ENCODE data around the gene MAGEF1. TPM values are rescaled to one million over a fixed set of nuclear protein-coding genes. Genes with fewer than 3 reads are reported as not detected.

Gene MAGEF1
- total RNA-seq, 2 experiments from 2014 or later = 5.3 to 5.8 TPM

DNA sequence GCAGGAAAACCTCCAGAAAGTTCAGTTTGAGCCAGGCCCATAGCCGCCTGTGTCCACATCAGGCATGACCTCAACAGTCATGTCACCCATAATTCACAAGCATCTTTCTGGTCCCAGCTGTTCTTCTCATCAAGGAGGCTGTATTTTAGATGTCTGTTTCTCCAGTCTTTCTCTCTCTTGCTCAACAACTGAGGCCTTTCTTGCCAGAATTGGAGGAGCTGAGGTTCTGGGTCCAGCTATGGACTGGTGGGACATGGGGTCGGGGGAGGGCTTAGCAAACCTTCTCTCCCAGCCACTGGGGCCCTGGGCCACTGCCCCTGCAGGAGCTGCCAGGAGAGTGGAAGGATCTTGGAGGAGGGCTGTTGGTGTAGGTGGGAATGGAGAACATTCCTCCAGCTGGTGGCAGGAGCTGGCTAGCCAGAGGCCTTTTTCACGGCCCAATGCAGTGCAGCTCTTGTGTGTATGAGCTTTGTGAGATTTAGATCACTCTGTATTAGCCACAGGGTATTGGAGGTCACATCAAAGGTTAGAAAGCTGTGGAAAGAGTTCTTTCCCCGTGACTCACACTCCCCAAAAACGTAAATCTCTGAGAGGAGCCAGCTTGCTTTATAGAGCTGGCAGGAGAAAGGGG, 23.5 kb downstream of the MAGEF1 start:
- Mint-ChIP-seq H3K4me3 (no peak overlapping the region), H3K27ac (no peak overlapping the region), H3K4me1 (no peaks in the 10 kb centered on the region), H3K9me3 (no peaks in the 10 kb centered on the region), H3K36me3 (ENCODE audit: low read depth) (no peaks in the 10 kb centered on the region), H3K27me3 (peaks cover 10% of the 10 kb centered on the region)
- no peak for DNase-seq
- ChIA-PET CTCF (no interaction called here), POLR2A (no interaction called here)

- POLR2A ChIA-PET = no interaction called here
- no peak overlapping the region for H3K27ac Mint-ChIP-seq
- CTCF ChIA-PET = no interaction called here
Measured at GRCh38 chr3:184687363-184688015, 24.4 kb downstream of the MAGEF1 start.

GRCh38 chr3:184685646-184686045, 26.2 kb downstream of the MAGEF1 start:
- Mint-ChIP-seq H3K27ac (no peak overlapping the region), H3K4me1 (no peaks in the 10 kb centered on the region), H3K27me3 (peaks cover 12% of the 10 kb centered on the region), H3K9me3 (no peaks in the 10 kb centered on the region), H3K36me3 (ENCODE audit: low read depth) (no peaks in the 10 kb centered on the region), H3K4me3 (no peak overlapping the region)
- ChIA-PET CTCF (no interaction called here), POLR2A (no interaction called here)
- no peak for DNase-seq

More at GRCh38 chr3:184687363-184688015, 24.4 kb downstream of the MAGEF1 start:
- Mint-ChIP-seq H3K4me1 (no peaks in the 10 kb centered on the region), H3K36me3 (ENCODE audit: low read depth) (no peaks in the 10 kb centered on the region), H3K4me3 (no peak overlapping the region), H3K27me3 (peaks cover 10% of the 10 kb centered on the region), H3K9me3 (no peaks in the 10 kb centered on the region)
- no peak for DNase-seq

DNA sequence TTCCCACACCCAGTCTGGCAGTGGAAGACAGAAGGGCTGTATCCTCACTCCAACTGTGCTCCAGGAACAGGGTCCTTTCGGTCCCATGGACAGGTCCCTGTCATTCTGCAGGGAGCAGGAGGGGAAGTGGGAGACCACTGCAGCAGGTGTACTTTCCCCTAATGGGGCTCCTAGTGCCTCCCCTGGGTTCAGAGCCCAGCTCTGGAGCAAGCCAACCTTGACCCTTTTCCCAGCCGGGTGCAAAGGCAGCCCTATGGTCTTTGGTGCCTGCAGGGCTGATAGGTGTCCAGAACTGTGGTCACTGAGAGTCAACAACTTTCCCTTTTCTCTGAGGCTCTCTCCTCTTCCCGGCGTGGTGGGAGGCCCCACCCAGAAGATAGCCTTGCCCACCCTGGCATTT, 26.8 kb downstream of the MAGEF1 start:
- H3K27me3 Mint-ChIP-seq = peaks cover 12% of the 10 kb centered on the region
- ChIA-PET CTCF (no interaction called here), POLR2A (no interaction called here)
- no peak overlapping the region for H3K4me3 Mint-ChIP-seq
- no peaks in the 10 kb centered on the region for H3K9me3 Mint-ChIP-seq
- no peaks in the 10 kb centered on the region for H3K36me3 Mint-ChIP-seq (ENCODE audit: low read depth)
- H3K27ac Mint-ChIP-seq = no peak overlapping the region
- no peak for DNase-seq
- H3K4me1 Mint-ChIP-seq = no peaks in the 10 kb centered on the region

DNA sequence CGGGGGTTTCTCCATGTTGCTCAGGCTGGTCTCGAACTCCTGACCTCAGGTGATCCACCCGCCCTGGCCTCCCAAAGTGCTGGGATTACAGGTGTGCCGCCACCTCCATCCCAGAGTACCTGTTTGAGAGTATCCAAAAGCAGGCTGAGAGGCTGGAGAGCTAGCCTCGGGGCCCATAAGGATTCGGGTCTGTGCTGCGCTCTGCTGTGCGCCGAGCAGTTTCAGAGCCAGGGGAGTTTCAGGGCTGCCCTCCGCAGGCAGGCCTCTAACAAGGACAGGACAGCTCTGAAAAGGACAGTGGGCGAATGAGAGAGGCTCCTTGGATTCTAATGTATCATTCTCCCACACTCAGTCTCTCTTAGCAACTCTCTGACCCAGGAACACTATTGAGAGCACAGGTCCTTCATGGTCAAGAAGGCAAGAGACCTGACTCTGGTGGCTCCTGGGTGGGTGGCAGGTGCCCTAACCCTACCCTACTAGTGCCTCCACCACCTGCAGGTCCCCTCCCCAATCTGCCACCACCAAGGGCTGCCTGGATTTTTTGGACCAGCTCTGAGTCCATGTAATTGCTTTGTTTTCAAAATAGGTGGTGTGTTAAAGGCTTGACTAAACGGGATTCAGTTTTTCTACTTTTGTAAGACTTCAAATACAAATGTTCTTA, 27.8 kb downstream of the MAGEF1 start:
- Mint-ChIP-seq H3K4me1 (no peaks in the 10 kb centered on the region), H3K27me3 (peaks cover 10% of the 10 kb centered on the region), H3K36me3 (ENCODE audit: low read depth) (no peaks in the 10 kb centered on the region), H3K27ac (no peak overlapping the region), H3K4me3 (no peak overlapping the region), H3K9me3 (no peaks in the 10 kb centered on the region)
- ChIA-PET POLR2A (no interaction called here), CTCF (no interaction called here)
- no peak for DNase-seq

GRCh38 chr3:184683234-184683633, 28.6 kb downstream of the MAGEF1 start:
- H3K4me1 Mint-ChIP-seq = no peaks in the 10 kb centered on the region
- POLR2A ChIA-PET = no interaction called here

DNA sequence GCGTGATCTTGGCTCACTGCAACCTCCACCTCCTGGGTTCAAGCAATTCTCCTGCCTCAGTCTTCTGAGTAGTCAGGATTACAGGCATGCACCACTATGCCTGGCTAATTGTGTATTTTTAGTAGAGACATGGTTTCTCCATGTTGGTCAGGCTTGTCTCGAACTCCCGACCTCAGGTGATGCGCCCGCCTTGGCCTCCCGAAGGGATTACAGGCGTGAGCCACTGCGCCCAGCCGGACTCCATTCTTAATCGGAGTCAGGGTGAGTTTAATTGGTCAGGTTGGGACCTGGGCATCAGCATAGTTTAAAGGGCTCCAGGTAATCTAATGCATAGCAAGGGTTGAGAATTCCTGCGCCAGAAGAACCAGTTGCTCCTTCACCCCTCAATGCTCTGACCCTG, 29.2 kb downstream of the MAGEF1 start:
- ChIA-PET CTCF (no interaction called here), POLR2A (no interaction called here)
- Mint-ChIP-seq H3K36me3 (ENCODE audit: low read depth) (no peaks in the 10 kb centered on the region), H3K27me3 (peaks cover 4% of the 10 kb centered on the region), H3K4me3 (no peak overlapping the region), H3K4me1 (no peaks in the 10 kb centered on the region), H3K9me3 (no peaks in the 10 kb centered on the region), H3K27ac (no peak overlapping the region)
- no peak for DNase-seq

More at GRCh38 chr3:184683234-184683633, 28.6 kb downstream of the MAGEF1 start:
- no peak for DNase-seq
- CTCF ChIA-PET = no interaction called here
- peaks cover 4% of the 10 kb centered on the region for H3K27me3 Mint-ChIP-seq
- no peaks in the 10 kb centered on the region for H3K36me3 Mint-ChIP-seq (ENCODE audit: low read depth)
- H3K9me3 Mint-ChIP-seq = no peaks in the 10 kb centered on the region
- no peak overlapping the region for H3K27ac Mint-ChIP-seq
- no peak overlapping the region for H3K4me3 Mint-ChIP-seq

DNA sequence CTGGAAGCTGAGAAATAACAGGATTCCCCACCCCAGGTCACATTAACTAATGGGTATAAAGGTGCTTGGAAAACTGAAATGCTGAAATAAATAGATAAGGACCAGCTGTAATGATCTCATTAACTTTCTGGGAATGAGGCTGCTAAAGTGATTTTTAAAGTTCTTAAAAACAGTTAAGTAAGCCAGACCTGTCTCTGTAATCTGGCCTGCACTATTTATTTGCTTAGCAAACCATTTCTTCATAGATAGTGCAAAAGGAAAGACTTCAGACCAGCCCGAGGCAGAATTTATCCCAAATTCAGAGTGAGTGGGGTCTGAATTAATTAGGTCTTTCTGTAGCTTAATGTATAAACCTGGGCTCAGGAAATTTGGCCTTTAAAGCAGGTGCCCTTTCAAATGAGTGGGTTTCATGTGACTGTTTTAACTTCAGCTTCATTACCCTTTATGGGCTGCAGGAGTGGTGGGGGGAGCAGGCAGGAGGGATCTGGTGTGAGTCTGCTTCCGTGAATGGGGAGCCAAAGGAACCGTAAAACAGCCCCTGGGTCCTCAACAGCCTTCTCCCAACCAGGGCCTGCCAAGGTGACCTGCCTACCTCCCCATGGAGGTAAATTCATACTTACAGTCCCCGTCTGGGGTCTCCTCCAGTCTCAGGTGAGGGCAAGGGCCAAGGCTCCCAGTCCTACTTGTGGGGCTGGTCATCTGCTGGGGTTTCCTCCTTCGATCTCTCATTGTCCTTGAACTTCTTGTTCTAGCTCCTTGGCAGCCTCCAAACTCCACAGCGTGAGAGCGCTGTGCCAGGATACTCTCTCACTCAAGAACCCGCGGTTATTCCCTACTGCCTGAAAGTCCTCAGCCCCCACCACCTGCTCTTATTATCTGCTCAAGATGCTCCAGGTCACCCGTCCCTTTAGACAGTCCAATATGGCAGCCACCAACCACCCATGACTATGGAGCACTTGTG, 31.2 kb downstream of the MAGEF1 start:
- CTCF ChIA-PET = no interaction called here
- H3K4me3 Mint-ChIP-seq = no peak overlapping the region
- POLR2A ChIA-PET = no interaction called here
- no peaks in the 10 kb centered on the region for H3K36me3 Mint-ChIP-seq (ENCODE audit: low read depth)
- H3K27me3 Mint-ChIP-seq = peaks cover 12% of the 10 kb centered on the region
- DNase-seq = no peak
- H3K9me3 Mint-ChIP-seq = no peaks in the 10 kb centered on the region
- no peak overlapping the region for H3K27ac Mint-ChIP-seq
- H3K4me1 Mint-ChIP-seq = no peaks in the 10 kb centered on the region

DNA sequence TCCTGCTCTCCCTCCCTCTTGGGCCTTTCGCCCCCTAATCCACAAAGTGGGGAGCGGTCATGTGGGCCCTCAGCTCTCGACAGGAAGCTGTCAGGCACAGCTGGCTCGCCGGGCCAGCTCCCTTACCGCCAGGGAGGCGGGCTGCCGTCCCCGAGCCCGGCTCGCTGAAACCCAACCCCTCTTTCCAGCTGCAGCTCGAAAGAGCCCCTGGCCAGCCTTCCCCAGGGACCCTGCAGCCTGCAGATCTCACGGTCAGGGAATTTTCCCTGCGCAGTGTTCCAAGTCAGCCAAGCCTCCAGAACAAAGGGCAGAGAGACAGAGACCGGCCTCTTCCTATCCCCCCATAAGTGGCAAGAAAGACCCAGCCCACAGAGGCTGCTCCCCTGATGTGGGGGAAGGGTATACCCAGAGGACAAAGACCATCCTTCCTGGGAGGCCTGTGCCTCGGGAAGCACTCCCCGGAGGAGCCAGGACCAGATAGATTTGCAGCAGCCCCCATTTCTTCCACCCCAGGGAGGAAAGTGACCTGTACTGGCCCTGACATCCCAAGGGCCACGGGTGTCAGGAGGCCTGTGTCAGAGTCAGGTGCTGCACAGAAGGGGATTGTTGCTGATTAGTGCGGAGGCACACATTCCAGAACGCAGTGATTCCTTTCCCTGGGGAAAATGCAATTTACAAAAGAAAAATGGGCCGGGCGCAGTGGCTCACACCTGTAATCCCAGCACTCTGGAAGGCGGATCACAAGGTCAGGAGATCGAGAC, 32.6 kb downstream of the MAGEF1 start:
- no peak overlapping the region for H3K27ac Mint-ChIP-seq
- H3K4me1 Mint-ChIP-seq = no peaks in the 10 kb centered on the region
- ChIA-PET POLR2A (no interaction called here), CTCF (no interaction called here)
- peaks cover 10% of the 10 kb centered on the region for H3K27me3 Mint-ChIP-seq
- no peak for DNase-seq
- H3K9me3 Mint-ChIP-seq = no peaks in the 10 kb centered on the region
- no peak overlapping the region for H3K4me3 Mint-ChIP-seq
- H3K36me3 Mint-ChIP-seq (ENCODE audit: low read depth) = no peaks in the 10 kb centered on the region

DNA sequence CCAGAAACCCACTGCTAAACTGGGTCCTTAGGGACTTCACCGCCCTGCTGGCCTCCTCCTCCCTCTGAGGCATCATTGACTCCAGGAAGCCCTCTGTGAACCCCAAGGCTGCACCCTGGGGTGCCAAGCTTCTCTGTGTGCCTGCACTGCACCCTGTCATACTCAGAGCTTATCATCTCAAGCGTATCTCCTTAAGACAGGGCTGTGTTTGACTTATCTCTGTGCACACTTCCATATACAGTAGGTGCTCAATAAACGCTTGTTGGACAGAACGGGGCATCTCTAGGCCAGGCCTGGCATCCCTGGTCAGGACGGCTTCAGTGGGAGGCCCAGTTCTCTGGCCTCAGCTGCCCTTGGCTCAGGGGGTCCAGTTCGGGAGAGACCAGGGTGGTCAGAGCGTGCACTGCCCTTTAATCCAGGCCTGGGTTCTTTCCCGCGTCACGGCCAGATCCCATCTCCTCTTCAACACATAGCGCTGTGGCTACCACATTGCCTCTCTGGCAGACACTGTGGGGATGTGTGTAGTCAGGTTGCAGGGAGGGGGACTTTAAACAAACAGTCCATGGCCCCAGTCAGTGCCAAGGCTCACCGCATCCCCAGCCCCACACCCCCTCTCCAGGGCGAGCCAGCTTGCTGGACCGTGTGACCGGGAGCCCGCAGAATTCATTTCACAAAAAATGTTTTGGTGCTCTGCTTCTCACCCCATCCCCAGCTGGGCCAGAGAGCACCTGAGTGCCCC, 33.4 kb downstream of the MAGEF1 start:
- no peak overlapping the region for H3K27ac Mint-ChIP-seq
- H3K36me3 Mint-ChIP-seq (ENCODE audit: low read depth) = no peaks in the 10 kb centered on the region
- CTCF ChIA-PET = no interaction called here

GRCh38 chr3:184677344-184678316, 34.2 kb downstream of the MAGEF1 start:
- H3K27me3 Mint-ChIP-seq = peaks cover 10% of the 10 kb centered on the region
- ChIA-PET CTCF (no interaction called here), POLR2A (no interaction called here)
- H3K9me3 Mint-ChIP-seq = no peaks in the 10 kb centered on the region
- DNase-seq = no peak
- no peak overlapping the region for H3K27ac Mint-ChIP-seq
- no peak overlapping the region for H3K4me3 Mint-ChIP-seq
- no peaks in the 10 kb centered on the region for H3K36me3 Mint-ChIP-seq (ENCODE audit: low read depth)
- H3K4me1 Mint-ChIP-seq = no peaks in the 10 kb centered on the region

More for the DNA sequence above, 33.4 kb downstream of the MAGEF1 start:
- POLR2A ChIA-PET = no interaction called here
- Mint-ChIP-seq H3K9me3 (no peaks in the 10 kb centered on the region), H3K27me3 (peaks cover 10% of the 10 kb centered on the region), H3K4me1 (no peaks in the 10 kb centered on the region), H3K4me3 (no peak overlapping the region)
- DNase-seq = no peak
